ENCODE results near the gene ISM1. TPM values are rescaled to one million over a fixed set of nuclear protein-coding genes. Genes with fewer than 3 reads are reported as not detected.

The ISM1 gene
- total and polyA plus RNA-seq, 2 donors (not counting 3 experiments of a cell fraction or from before 2014, with no cell fraction given): not detected

DNA sequence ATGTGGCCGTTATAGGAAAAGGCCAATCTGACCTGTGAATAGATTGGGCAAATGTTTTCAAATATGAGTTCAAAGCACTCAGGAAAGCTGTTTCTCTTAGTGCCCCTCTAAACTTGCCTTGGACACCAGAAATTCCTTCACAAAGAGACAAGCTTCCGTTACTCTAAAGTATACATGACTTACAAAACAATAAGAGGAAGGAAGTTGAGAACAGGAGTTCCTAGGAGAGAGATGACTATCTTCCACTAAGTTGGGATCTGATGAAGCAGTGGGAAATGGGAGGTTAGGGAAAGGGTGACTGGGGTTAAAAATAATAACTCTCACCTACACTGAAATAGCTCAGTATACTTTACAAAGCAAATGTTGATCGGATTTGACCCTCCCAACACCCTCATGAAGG, 50.0 kb downstream of the ISM1 start:
- Histone ChIP-seq H3K9me1 (replicated peaks; ENCODE audit: control insufficient read depth, extremely low read depth, insufficient read depth, low read length) (no peaks in the 10 kb centered on the region), H3K9me3 (replicated peaks; ENCODE audit: control insufficient read depth, insufficient read depth, low read length) (no peaks in the 10 kb centered on the region), H3K4me1 (ENCODE audit: control insufficient read depth, extremely low read depth, insufficient read depth, low read length) (peaks cover 18% of the 10 kb centered on the region), H3K27ac (ENCODE audit: insufficient read depth, low read depth, low read length) (peak overlapping the region; percentile 35), H3K79me2 (ENCODE audit: control insufficient read depth, insufficient read depth, low read length) (no peaks in the 10 kb centered on the region), H3K4me2 (ENCODE audit: insufficient read depth, low read length) (peak overlapping the region; percentile 48), H2AFZ (ENCODE audit: low read depth, low read length) (no peak overlapping the region), H4K20me1 (replicated peaks; ENCODE audit: control insufficient read depth, extremely low read depth, insufficient read depth, low read length) (no peaks in the 10 kb centered on the region), H3K36me3 (ENCODE audit: control insufficient read depth in 2 of 2, extremely low read depth in 1 of 2, insufficient read depth in 2 of 2, low read length in 2 of 2) (no peaks in the 10 kb centered on the region), H3K9ac (replicated peaks; ENCODE audit: extremely low read depth, insufficient read depth, low read length) (no peak overlapping the region), H3K27me3 (ENCODE audit: control insufficient read depth in 2 of 2, insufficient read depth in 2 of 2, low read length in 2 of 2) (peaks cover 0 to 8% of the 10 kb centered on the region in 2 experiments), H3K4me3 (replicated peaks in 1 of 3; ENCODE audit: insufficient read depth in 1 of 3, low read depth in 1 of 3, low read length in 3 of 3) (no peak overlapping the region)
- dilution Hi-C loops (cut with MboI; ENCODE audit: extremely low pct_ligation_motif_present, low sequenced_read_pairs): no loop called here
- FAIRE-seq (peak; percentile 73), DNase-seq (ENCODE audit: low read depth, low spot score) (peak; percentile 49)
- ChIA-PET CTCF (interaction anchor here (0.8 to 2.8 kb wide), 6 partner anchors 10 to 342 kb away, joined by 3 to 23 read pairs (median 4); no protein-coding TSS in a partner anchor), POLR2A (no interaction called here)
- BruUV-seq (replicated peaks): no TSS peak
- intact Hi-C loops (cut with micrococcal nuclease): loop anchor here (2.0 kb wide), 2 partner anchors 50 to 346 kb away; partner anchors contain the start of gene ISM1
- TF ChIP-seq JUN (IDR thresholded peaks at IDR 0.05; ENCODE audit: borderline replicate concordance, insufficient read depth, insufficient read length, low read depth) (peak; percentile 47), FOS (IDR thresholded peaks at IDR 0.05; ENCODE audit: borderline replicate concordance, insufficient read depth, low read length) (peak; percentile 22), GATA2 (IDR thresholded peaks at IDR 0.05; ENCODE audit: insufficient read depth, insufficient read length, low read depth, low read length) (peak; percentile 98), POLR2AphosphoS5 (IDR thresholded peaks at IDR 0.05; ENCODE audit: insufficient read depth, low read depth, low read length) (peak; percentile 80), MYC (IDR thresholded peaks at IDR 0.05; ENCODE audit: low read depth, low read length) (no peak)
- TF ChIP-seq, protein P1, sequence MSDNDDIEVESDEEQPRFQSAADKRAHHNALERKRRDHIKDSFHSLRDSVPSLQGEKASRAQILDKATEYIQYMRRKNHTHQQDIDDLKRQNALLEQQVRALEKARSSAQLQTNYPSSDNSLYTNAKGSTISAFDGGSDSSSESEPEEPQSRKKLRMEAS (IDR thresholded peaks at IDR 0.05; ENCODE audit: insufficient read depth, insufficient read length): no peak

Measured in endothelial cell of umbilical vein (primary cell).